HepG2 (cell line): ENCODE data around the gene STPG4. TPM values are rescaled to one million over a fixed set of nuclear protein-coding genes. Genes with fewer than 3 reads are reported as not detected.

ENCODE experiments used
- CBFB ChIP-seq: sonication (generic); formaldehyde crosslinking; IDR thresholded peaks from 2 replicates; pipeline ENCODE4 v1.4.0; 2020; ENCODE audit warnings: missing genetic modification reagents
- EP300 ChIP-seq, 3 experiments: sonication (generic) in 1 of 3; formaldehyde crosslinking in 1 of 3; IDR thresholded peaks; 2 replicates each; pipeline versions ENCODE4 v1.5.1 to v1.6.1; 2011 to 2020; ENCODE audit warnings: low read depth in 2 of 3, low read length in 2 of 3, borderline replicate concordance in 1 of 3, improper control_type of control experiment in 1 of 3, mild to moderate bottlenecking in 1 of 3, missing genetic modification reagents in 1 of 3, moderate library complexity in 1 of 3
- ESRRA ChIP-seq: sonication (generic); formaldehyde crosslinking; IDR thresholded peaks from 2 replicates; pipeline ENCODE4 v1.5.1; 2020; ENCODE audit warnings: mild to moderate bottlenecking, low read depth, missing genetic modification reagents
- HNF4A ChIP-seq: sonication (generic); formaldehyde crosslinking; IDR thresholded peaks from 2 replicates; pipeline ENCODE4 v1.4.0; 2020; ENCODE audit warnings: missing genetic modification reagents
- HNRNPH1 ChIP-seq: fragments of 200-400 bp; formaldehyde crosslinking; optimal IDR thresholded peaks from 2 replicates; pipeline ENCODE3; 2017; ENCODE audit warnings: mild to moderate bottlenecking, low read depth, low read length
- MED13 ChIP-seq: sonication (generic); formaldehyde crosslinking; IDR thresholded peaks from 2 replicates; pipeline ENCODE4 v1.5.0; 2020; ENCODE audit warnings: missing genetic modification reagents
- NFE2L1 ChIP-seq: sonication (generic); formaldehyde crosslinking; IDR thresholded peaks from 2 replicates; pipeline ENCODE4 v1.4.0; 2020; ENCODE audit warnings: missing genetic modification reagents, mild to moderate bottlenecking, borderline replicate concordance
- NFKBIZ ChIP-seq: IDR thresholded peaks from 2 replicates; pipeline ENCODE4 v1.6.1; 2018; ENCODE audit warnings: missing genetic modification reagents, missing compliant biosample characterization
- RFXANK ChIP-seq: IDR thresholded peaks from 2 replicates; pipeline ENCODE4 v1.6.1; 2016
- SMC3 ChIP-seq: IDR thresholded peaks from 2 replicates; pipeline ENCODE4 v1.6.1; 2011; ENCODE audit warnings: low read length, improper control_type of control experiment
- ZNF10 ChIP-seq: sonication (generic); formaldehyde crosslinking; IDR thresholded peaks from 2 replicates; pipeline ENCODE4 v1.4.0; 2020; ENCODE audit warnings: mild to moderate bottlenecking, low read depth, missing genetic modification reagents, borderline replicate concordance
- ZNF343 ChIP-seq: sonication (generic); formaldehyde crosslinking; IDR thresholded peaks from 2 replicates; pipeline ENCODE4 v1.4.0; 2020; ENCODE audit warnings: mild to moderate bottlenecking, missing genetic modification reagents
- ZNF460 ChIP-seq: sonication (generic); formaldehyde crosslinking; IDR thresholded peaks from 2 replicates; pipeline ENCODE4 v1.5.1; 2020; ENCODE audit warnings: missing genetic modification reagents, mild to moderate bottlenecking, borderline replicate concordance
- ZNF607 ChIP-seq: sonication (generic); formaldehyde crosslinking; IDR thresholded peaks from 2 replicates; pipeline ENCODE4 v1.5.1; 2020; ENCODE audit warnings: missing genetic modification reagents, mild to moderate bottlenecking, borderline replicate concordance
- ZNF615 ChIP-seq: sonication (generic); formaldehyde crosslinking; IDR thresholded peaks from 2 replicates; pipeline ENCODE4 v1.5.0; 2020; ENCODE audit warnings: mild to moderate bottlenecking, missing genetic modification reagents, borderline replicate concordance
- ZSCAN31 ChIP-seq: sonication (generic); formaldehyde crosslinking; IDR thresholded peaks from 2 replicates; pipeline ENCODE4 v1.5.0; 2020; ENCODE audit warnings: low read depth, mild to moderate bottlenecking, missing genetic modification reagents
- polyA plus RNA-seq, 8 experiments: library from polyadenylated mRNA; depleted of rRNA in 3 of 8; stranded (reverse) in 7 of 8; unstranded in 1 of 8; fragments of >200 nt; fragmentation: Illumina TruSeq in 4 of 8; extraction: Trizol in 4 of 8; gene quantifications; 2 replicates each; pipeline versions ENCODE4 v1.2.1 to v1.2.3, GENCODE V29; 2011 to 2016; ENCODE audit warnings: low read depth in 4 of 8, missing spikeins in 1 of 8, mixed read lengths in 1 of 8; ENCODE audit not compliant: insufficient read depth in 1 of 8
- total RNA-seq, 5 experiments: library from RNA; depleted of rRNA; stranded (reverse); fragments of >200 nt; fragmentation: Illumina TruSeq; extraction: Trizol; gene quantifications; 2 replicates each; pipeline ENCODE4 v1.2.3, GENCODE V29; 2016; ENCODE audit warnings: low read depth in 1 of 5
- TF ChIP-seq, protein P1 (sequence below): sonication (generic); formaldehyde crosslinking; IDR thresholded peaks from 2 replicates; pipeline ENCODE4 v1.5.0; 2020; ENCODE audit warnings: mild to moderate bottlenecking, missing genetic modification reagents, moderate library complexity
- TF ChIP-seq, protein P2 (sequence below): sonication (generic); formaldehyde crosslinking; IDR thresholded peaks from 2 replicates; pipeline ENCODE4 v1.4.0; 2020; ENCODE audit warnings: missing genetic modification reagents
- TF ChIP-seq, protein P3 (sequence below): sonication (generic); formaldehyde crosslinking; IDR thresholded peaks from 2 replicates; pipeline ENCODE4 v1.4.0; 2020; ENCODE audit warnings: missing genetic modification reagents, mild to moderate bottlenecking, borderline replicate concordance
- TF ChIP-seq, protein P4 (sequence below): IDR thresholded peaks from 2 replicates; pipeline ENCODE4 v1.6.1; 2016; ENCODE audit warnings: missing biosample characterization, missing genetic modification reagents, low read depth

Gene STPG4
- total and polyA plus RNA-seq, 2 of the 13 experiments (the other 11 are each of a cell fraction or from before 2014, with no cell fraction given): 0.11 to 0.15 TPM

DNA sequence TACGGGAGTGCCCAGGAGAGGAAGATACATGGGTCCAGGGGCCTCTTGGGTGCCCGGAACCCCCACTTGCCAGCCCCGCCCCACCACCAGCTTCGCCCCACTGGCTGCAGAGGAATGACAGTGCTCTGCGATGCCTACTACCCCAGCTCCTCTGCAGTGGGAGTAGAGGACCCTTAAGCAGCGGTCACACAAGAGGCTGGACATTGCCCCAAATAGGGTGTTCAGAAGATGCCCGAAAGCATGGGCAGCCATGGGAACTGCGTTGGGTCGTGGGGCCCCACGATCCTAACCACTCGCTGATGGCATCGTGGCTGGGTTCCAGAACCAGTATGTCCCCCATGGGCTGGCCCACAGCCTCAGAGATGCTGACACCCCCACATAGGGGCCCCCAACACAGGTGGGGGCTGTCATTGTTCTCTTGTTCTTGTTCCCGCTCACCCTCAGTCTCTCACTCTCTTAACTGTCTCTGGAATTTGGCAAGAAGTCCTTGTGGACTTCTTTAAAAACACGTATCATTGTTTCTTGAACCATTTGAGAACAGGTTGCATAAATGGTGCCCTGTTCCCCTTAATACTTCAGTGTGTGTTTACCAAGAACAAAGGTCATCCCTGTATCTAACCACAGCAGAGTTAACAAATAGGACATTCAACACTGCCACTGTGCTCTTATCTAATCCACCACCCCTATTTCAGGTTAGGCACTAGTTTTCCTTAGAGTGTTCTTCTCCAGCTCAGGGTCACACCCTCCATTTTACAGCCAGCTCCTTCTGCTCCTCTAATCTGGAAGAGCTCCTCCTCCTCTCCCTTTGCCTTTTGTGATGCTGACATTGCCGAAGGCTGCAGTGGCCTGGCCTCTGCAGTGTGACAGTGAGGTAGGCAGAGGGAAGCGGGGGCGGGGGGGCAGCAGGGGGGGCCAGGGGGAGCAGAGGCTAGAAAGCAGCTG lies 76.3 kb downstream of the STPG4 start (continued):
- TF ChIP-seq, protein P1, sequence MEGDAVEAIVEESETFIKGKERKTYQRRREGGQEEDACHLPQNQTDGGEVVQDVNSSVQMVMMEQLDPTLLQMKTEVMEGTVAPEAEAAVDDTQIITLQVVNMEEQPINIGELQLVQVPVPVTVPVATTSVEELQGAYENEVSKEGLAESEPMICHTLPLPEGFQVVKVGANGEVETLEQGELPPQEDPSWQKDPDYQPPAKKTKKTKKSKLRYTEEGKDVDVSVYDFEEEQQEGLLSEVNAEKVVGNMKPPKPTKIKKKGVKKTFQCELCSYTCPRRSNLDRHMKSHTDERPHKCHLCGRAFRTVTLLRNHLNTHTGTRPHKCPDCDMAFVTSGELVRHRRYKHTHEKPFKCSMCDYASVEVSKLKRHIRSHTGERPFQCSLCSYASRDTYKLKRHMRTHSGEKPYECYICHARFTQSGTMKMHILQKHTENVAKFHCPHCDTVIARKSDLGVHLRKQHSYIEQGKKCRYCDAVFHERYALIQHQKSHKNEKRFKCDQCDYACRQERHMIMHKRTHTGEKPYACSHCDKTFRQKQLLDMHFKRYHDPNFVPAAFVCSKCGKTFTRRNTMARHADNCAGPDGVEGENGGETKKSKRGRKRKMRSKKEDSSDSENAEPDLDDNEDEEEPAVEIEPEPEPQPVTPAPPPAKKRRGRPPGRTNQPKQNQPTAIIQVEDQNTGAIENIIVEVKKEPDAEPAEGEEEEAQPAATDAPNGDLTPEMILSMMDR (CRISPR knock-in tag): 0 out of 2 replicates have a peak, but pooled peaks have one; percentile 6
- peak; percentile 74; the same call in 1 of the 2 replicates for TF ChIP-seq RFXANK (CRISPR knock-in tag)
- no peak for TF ChIP-seq HNRNPH1
- no peak for TF ChIP-seq ZNF460 (CRISPR knock-in tag)
- TF ChIP-seq ZNF615 (CRISPR knock-in tag): no peak
- TF ChIP-seq, protein P2, sequence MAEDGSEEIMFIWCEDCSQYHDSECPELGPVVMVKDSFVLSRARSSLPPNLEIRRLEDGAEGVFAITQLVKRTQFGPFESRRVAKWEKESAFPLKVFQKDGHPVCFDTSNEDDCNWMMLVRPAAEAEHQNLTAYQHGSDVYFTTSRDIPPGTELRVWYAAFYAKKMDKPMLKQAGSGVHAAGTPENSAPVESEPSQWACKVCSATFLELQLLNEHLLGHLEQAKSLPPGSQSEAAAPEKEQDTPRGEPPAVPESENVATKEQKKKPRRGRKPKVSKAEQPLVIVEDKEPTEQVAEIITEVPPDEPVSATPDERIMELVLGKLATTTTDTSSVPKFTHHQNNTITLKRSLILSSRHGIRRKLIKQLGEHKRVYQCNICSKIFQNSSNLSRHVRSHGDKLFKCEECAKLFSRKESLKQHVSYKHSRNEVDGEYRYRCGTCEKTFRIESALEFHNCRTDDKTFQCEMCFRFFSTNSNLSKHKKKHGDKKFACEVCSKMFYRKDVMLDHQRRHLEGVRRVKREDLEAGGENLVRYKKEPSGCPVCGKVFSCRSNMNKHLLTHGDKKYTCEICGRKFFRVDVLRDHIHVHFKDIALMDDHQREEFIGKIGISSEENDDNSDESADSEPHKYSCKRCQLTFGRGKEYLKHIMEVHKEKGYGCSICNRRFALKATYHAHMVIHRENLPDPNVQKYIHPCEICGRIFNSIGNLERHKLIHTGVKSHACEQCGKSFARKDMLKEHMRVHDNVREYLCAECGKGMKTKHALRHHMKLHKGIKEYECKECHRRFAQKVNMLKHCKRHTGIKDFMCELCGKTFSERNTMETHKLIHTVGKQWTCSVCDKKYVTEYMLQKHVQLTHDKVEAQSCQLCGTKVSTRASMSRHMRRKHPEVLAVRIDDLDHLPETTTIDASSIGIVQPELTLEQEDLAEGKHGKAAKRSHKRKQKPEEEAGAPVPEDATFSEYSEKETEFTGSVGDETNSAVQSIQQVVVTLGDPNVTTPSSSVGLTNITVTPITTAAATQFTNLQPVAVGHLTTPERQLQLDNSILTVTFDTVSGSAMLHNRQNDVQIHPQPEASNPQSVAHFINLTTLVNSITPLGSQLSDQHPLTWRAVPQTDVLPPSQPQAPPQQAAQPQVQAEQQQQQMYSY (CRISPR knock-in tag): no peak
- peak; percentile 97 for TF ChIP-seq MED13
- TF ChIP-seq, protein P3, sequence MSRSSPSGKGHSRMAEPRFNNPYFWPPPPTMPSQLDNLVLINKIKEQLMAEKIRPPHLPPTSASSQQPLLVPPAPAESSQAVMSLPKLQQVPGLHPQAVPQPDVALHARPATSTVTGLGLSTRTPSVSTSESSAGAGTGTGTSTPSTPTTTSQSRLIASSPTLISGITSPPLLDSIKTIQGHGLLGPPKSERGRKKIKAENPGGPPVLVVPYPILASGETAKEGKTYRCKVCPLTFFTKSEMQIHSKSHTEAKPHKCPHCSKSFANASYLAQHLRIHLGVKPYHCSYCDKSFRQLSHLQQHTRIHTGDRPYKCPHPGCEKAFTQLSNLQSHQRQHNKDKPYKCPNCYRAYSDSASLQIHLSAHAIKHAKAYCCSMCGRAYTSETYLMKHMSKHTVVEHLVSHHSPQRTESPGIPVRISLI: peak; percentile 57; the same call in 1 of the 2 replicates
- TF ChIP-seq CBFB (CRISPR knock-in tag): peak; percentile 100
- TF ChIP-seq ZSCAN31 (CRISPR knock-in tag): no peak
- no peak for TF ChIP-seq NFE2L1 (CRISPR knock-in tag)
- TF ChIP-seq, protein P4, sequence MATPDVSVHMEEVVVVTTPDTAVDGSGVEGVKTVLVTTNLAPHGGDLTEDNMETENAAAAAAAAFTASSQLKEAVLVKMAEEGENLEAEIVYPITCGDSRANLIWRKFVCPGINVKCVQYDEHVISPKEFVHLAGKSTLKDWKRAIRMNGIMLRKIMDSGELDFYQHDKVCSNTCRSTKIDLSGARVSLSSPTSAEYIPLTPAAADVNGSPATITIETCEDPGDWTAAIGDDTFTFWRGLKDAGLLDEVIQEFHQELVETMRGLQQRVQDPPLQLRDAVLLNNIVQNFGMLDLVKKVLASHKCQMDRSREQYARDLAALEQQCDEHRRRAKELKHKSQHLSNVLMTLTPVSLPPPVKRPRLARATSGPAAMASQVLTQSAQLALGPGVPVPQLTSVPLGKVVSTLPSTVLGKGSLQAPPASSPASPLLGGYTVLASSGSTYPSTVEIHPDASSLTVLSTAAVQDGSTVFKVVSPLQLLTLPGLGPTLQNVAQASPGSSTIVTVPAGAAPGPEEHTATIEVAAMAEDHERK (CRISPR knock-in tag): no peak
- no peak for TF ChIP-seq ZNF607 (CRISPR knock-in tag)
- TF ChIP-seq SMC3: peak; percentile 29; the same call in 1 of the 2 replicates
- no peak for TF ChIP-seq ZNF10 (CRISPR knock-in tag)
- no peak; the same call in 1 of the 2 replicates for TF ChIP-seq NFKBIZ
- TF ChIP-seq HNF4A (CRISPR knock-in tag): peak; percentile 99
- TF ChIP-seq EP300 (IDR thresholded peaks at IDR 0.05; ENCODE audit: low read depth in 2 of 2, low read length in 2 of 2): peak; percentile 89 to 99
- TF ChIP-seq EP300 (CRISPR knock-in tag; IDR thresholded peaks at IDR 0.05; ENCODE audit: borderline replicate concordance): peak; percentile 98
- peak; percentile 79 for TF ChIP-seq ESRRA
- peak; percentile 86 for TF ChIP-seq ZNF343 (CRISPR knock-in tag)
